Fibroblast of gingiva (primary cell): ENCODE results near the gene SHOC2.
A peak's percentile ranks its signal among the peaks of the same experiment; 100 is the strongest.
"Not testable (repeated sequence)": the region's sequence is repeated elsewhere in the genome, so short reads cannot be mapped to it uniquely, and the experiment has no call there.

ENCODE experiments used
- DNase-seq: peaks from one replicate; pipeline ENCODE4 v3.0.0-alpha.2; 2011; ENCODE audit warnings: low read depth

SHOC2 gene

GRCh38 chr10:110901954-110902819, 17.2 kb upstream of the SHOC2 start:
- DNase-seq, result peak; percentile 54

GRCh38 chr10:110903280-110904278, 15.8 kb upstream of the SHOC2 start:
- no peak for DNase-seq

- DNase-seq, result no peak
Observed at GRCh38 chr10:110910138-110910537, 9.3 kb upstream of the SHOC2 start.

- peak; percentile 46 for DNase-seq
Observed at GRCh38 chr10:110912374-110912773, 7.0 kb upstream of the SHOC2 start.

- peak; percentile 46 for DNase-seq
Observed at GRCh38 chr10:110914431-110914830, 5.0 kb upstream of the SHOC2 start.

- DNase-seq, result no peak
Observed at GRCh38 chr10:110915035-110915434, 4.4 kb upstream of the SHOC2 start.

- not testable (repeated sequence) for DNase-seq
Observed at GRCh38 chr10:110915600-110915999, 3.8 kb upstream of the SHOC2 start.

GRCh38 chr10:110916554-110917346, 2.7 kb upstream of the SHOC2 start:
- DNase-seq, result peak; percentile 84

GRCh38 chr10:110918269-110918642, 1.1 kb upstream of the SHOC2 start:
- DNase-seq, result peak; percentile 97

- DNase-seq, result peak; percentile 100
Observed at GRCh38 chr10:110918643-110919348, 608 bp upstream of the SHOC2 start, which contains the start of gene BBIP1. Gene BBIP1 (minus strand): TSS chr10:110919180. CDS start chr10:110918157, 1,023 bp downstream.

- peak; percentile 73 for DNase-seq
Observed at GRCh38 chr10:110919971-110920881, 822 bp downstream of the SHOC2 start.

GRCh38 chr10:110923856-110924493, 4.6 kb downstream of the SHOC2 start:
- no peak for DNase-seq

GRCh38 chr10:110927461-110927860, 8.1 kb downstream of the SHOC2 start:
- DNase-seq, result no peak

- DNase-seq, result no peak
Observed at GRCh38 chr10:110931769-110932381, 12.5 kb downstream of the SHOC2 start.

GRCh38 chr10:110932505-110933180, 13.2 kb downstream of the SHOC2 start:
- DNase-seq, result no peak

- no peak for DNase-seq
Observed at GRCh38 chr10:110936757-110937156, 17.4 kb downstream of the SHOC2 start.

- DNase-seq, result no peak
Observed at GRCh38 chr10:110939419-110939818, 20.0 kb downstream of the SHOC2 start.

GRCh38 chr10:110944792-110945396, 25.5 kb downstream of the SHOC2 start:
- peak; percentile 74 for DNase-seq
